SIG-M5 (cell line): ENCODE data around the gene CDC42EP5.
A peak's percentile ranks its signal among the peaks of the same experiment; 100 is the strongest.
"Not testable (repeated sequence)": the region's sequence is repeated elsewhere in the genome, so short reads cannot be mapped to it uniquely, and the experiment has no call there.

ENCODE experiments used
- DNase-seq: peaks from one replicate; lab custom pipeline; 2025; lab: John Stamatoyannopoulos, UW

Gene CDC42EP5

GRCh38 chr19:54489766-54490165 lies 16.7 kb upstream of the CDC42EP5 start:
- DNase-seq = no peak

- no peak for DNase-seq
Measured at GRCh38 chr19:54489341-54489740, 16.2 kb upstream of the CDC42EP5 start.

- DNase-seq = no peak
Measured at GRCh38 chr19:54485851-54486250, 12.8 kb upstream of the CDC42EP5 start.

- DNase-seq = no peak
Measured at GRCh38 chr19:54484451-54484850, 11.4 kb upstream of the CDC42EP5 start.

GRCh38 chr19:54482889-54483288 lies 9.8 kb upstream of the CDC42EP5 start:
- DNase-seq = no peak

GRCh38 chr19:54481326-54481930 lies 8.3 kb upstream of the CDC42EP5 start:
- DNase-seq = no peak

- DNase-seq = no peak
Measured at GRCh38 chr19:54480051-54480450, 7.0 kb upstream of the CDC42EP5 start.

- DNase-seq = no peak
Measured at GRCh38 chr19:54478677-54479266, 5.7 kb upstream of the CDC42EP5 start.

- no peak for DNase-seq
Measured at GRCh38 chr19:54477650-54478049, 4.6 kb upstream of the CDC42EP5 start.

GRCh38 chr19:54475706-54476105 lies 2.6 kb upstream of the CDC42EP5 start:
- no peak for DNase-seq

- no peak for DNase-seq
Measured at GRCh38 chr19:54473892-54474372, 836 bp upstream of the CDC42EP5 start.

GRCh38 chr19:54470991-54471782 lies 1.9 kb downstream of the CDC42EP5 start:
- DNase-seq = no peak

- DNase-seq = no peak
Measured at GRCh38 chr19:54470276-54470887, 2.7 kb downstream of the CDC42EP5 start.

GRCh38 chr19:54469496-54469934 lies 3.6 kb downstream of the CDC42EP5 start:
- no peak for DNase-seq

- not testable (repeated sequence) for DNase-seq
Measured at GRCh38 chr19:54466110-54466480, 7.0 kb downstream of the CDC42EP5 start.

GRCh38 chr19:54465426-54466109 lies 7.5 kb downstream of the CDC42EP5 start:
- no peak for DNase-seq

GRCh38 chr19:54464630-54465425 lies 8.3 kb downstream of the CDC42EP5 start:
- no peak for DNase-seq

- DNase-seq = peak; percentile 96
Measured at GRCh38 chr19:54464044-54464629, 9.0 kb downstream of the CDC42EP5 start.

GRCh38 chr19:54463531-54464043 lies 9.5 kb downstream of the CDC42EP5 start, which contains the start of gene LENG9:
LENG9 (minus strand) TSS chr19:54463778; CDS start chr19:54463526, 252 bp downstream.
- peak; percentile 96 for DNase-seq
